Brain pericyte (primary cell): Measurements from ENCODE around the gene NTSR1.
"Not testable (repeated sequence)": the region's sequence is repeated elsewhere in the genome, so short reads cannot be mapped to it uniquely, and the experiment has no call there.

Experiments used
- DNase-seq: peaks from one replicate; pipeline ENCODE4 v3.0.0-alpha.2; 2012; ENCODE audit warnings: low read depth, low spot score

The NTSR1 gene

GRCh38 chr20:62674370-62674769, 34.3 kb upstream of the NTSR1 start:
- DNase-seq = no peak

DNA sequence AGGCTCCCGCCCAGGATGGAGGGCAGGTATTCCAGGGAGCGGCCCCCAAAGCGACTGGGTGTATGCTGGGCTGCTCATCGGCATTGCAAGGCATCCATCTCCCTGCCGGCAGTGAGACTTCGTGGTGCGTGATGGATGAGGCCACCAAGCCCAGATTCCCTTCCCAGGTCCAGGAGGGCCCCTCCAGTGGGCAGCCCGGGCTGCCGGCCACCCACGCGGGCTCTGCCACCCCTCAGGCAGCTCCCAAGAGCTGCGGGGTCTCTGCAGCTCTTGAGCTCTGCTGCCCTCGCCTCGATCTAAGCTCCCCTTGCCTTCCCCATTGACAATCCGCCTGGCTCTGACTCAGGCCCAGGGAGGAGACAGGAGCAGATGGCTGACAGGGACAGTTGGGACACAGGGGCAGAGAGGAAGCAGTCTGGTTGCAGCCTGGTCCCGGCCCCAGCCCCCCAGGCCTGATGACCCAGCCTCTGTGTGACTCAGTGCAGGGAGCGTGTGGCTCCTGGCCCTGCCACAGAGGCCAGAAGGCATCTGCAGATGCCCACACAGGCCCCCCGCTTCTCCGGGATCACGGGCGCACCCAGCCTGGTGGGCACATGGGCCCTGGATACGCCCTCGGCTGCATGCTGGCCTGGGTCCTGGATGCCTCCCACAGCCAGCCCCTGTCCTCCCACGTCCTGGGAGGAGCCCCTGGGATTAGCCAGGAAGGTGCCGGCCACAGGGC, 33.3 kb upstream of the NTSR1 start:
- DNase-seq = no peak

DNA sequence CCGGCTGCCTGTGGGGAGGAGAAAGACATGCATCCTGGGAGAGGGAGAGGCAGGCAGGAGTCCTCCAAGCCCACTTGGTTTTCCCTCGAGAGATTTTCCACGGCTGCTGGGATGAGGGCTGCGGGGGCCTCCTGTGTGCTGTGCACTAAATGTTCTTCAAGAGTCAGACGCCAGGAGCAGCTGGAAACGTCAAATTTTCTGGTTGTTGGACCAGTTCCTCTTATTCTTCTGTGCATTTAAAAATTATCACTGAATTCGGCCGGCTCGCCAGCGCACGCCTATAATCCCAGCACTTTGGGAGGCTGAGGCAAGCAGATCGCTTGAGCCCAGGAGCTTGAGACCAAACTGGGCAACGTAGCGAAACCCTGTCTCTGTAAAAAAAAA, 32.8 kb upstream of the NTSR1 start:
- DNase-seq = no peak

DNA sequence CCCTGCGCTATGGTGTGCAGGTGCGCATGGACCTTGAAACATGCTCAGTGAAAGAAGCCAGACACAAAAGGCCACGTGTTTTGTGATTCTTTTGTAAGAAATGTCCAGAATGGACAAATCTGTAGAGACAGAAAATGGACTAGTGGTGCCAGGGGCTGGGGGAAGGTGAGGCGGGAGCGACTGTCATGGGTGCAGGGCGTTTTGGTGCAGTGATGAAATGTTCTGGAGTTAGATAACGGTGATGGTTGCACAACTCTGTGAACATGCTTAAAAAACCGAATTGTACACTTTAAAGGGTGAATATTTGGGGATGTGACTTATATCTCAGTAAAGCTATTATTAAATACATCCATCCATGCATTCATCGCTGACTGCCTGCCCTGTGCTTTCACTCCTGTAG, 31.7 kb upstream of the NTSR1 start:
- DNase-seq = no peak

DNA sequence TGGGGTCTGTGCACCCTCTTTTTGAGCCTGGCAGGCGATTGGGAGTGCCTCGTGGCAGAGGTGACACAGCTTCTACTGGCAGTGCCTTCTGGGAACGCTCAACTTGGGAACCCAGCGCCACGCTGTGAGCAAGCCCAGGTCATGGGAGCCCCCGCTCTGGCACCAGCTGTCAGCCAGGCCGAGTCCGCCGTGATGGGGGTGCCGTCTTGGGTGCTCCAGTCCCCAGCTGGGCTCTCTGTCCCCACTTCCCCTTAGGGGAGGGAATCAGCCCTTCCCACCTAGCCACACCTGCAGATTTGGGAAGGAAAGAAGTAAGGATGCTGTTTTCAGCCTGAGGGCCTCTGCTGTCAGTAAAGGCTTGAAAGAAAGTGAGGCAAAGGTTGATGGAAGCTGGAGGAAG, 31.0 kb upstream of the NTSR1 start:
- DNase-seq = no peak

- DNase-seq = no peak
These were observed 30.1 kb upstream of the NTSR1 start for GRCh38 chr20:62678553-62678952.

- no peak for DNase-seq
These were observed 28.6 kb upstream of the NTSR1 start for GRCh38 chr20:62679978-62680589.

DNA sequence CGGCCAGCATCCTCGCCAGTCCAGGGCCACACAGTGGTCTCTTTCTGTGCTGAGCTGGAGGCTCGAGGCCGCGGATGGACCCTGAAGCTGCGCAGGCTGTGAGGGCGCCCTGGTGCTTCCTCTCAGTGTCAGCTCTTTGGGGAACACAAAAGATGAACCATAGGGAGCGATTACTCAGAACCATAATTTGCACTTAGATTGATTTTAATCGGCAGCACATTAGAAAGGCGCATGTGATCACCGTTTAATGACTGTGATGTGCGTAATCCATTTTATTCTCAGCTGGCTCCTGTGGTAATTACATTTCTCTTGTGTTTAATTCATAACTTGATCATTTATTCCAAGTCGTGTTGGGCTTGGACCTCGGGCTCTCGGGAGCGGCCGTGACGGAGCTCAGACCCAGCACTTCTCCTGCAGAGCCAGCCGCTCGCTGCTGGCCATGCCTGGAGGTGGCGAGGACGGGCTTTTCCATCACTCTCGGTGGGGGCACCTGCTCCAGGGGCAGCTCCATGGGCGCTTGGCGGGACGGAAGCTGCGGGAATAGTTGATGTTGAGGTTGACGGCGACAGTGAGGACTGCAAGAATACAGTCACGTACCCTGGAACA, 25.6 kb upstream of the NTSR1 start:
- DNase-seq = no peak

DNA sequence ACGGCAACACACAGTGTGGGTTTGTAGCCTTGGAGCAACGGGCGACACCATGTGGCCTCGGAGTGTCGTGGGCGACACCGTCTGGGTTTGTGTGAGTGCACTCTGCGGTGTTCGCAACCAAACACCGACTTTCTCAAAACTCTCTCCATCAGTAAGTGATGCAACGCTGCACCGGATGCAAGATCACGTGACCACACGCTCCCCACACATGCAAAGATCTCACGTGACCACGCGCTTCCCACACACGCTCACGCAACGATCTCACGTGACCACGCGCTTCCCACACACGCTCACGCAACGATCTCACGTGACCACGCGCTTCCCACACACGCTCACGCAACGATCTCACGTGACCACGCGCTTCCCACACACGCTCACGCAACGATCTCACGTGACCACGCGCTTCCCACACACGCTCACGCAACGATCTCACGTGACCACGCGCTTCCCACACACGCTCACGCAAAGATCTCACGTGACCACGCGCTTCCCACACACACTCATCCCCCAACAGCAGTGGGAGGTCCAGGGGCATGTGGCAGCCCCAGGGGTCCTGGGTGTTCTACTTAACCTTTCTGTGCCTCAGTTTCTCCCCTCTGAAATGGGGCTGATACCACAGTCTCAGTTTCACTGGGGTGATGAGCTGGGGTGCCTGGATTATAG, 24.8 kb upstream of the NTSR1 start:
- DNase-seq = not testable (repeated sequence)

- DNase-seq = no peak
These were observed 23.7 kb upstream of the NTSR1 start for GRCh38 chr20:62684981-62685380.

DNA sequence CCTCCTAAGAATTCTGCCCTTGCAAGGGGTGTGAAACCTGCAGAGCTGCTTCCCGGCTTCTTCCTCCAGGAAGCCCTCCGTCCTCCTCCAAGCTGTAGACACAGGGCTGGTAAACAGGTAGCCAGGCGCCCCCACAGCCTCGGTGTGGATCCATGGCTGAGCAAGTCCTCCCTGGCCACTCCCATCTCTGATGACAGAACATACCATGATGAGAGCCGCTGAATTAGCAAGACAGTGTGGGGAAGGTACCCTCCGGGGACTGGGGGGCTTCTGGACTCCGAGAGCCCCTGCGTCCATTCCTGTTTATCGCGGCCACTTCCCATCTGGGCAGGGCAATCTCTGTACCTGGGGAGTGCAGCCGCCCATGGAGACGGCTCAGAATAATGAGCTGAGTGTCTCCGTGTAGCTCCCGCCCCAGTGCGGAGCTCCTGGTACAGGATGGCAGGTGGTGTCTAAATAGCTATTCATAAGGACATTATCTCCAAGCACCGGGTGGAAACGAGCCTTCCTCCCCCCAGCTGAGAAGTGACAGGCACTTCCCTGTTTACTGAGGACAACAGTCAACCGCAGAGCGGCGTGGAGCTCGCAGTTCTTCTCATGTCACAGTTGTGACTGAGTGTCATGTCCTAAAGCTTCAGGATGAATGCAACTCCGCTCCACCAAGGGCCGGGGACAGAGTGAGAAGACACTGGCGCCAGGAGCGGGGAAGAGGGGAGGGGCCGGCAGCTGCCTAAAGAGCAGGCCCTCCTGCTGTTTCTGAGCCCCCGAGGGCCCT, 22.7 kb upstream of the NTSR1 start:
- no peak for DNase-seq

DNA sequence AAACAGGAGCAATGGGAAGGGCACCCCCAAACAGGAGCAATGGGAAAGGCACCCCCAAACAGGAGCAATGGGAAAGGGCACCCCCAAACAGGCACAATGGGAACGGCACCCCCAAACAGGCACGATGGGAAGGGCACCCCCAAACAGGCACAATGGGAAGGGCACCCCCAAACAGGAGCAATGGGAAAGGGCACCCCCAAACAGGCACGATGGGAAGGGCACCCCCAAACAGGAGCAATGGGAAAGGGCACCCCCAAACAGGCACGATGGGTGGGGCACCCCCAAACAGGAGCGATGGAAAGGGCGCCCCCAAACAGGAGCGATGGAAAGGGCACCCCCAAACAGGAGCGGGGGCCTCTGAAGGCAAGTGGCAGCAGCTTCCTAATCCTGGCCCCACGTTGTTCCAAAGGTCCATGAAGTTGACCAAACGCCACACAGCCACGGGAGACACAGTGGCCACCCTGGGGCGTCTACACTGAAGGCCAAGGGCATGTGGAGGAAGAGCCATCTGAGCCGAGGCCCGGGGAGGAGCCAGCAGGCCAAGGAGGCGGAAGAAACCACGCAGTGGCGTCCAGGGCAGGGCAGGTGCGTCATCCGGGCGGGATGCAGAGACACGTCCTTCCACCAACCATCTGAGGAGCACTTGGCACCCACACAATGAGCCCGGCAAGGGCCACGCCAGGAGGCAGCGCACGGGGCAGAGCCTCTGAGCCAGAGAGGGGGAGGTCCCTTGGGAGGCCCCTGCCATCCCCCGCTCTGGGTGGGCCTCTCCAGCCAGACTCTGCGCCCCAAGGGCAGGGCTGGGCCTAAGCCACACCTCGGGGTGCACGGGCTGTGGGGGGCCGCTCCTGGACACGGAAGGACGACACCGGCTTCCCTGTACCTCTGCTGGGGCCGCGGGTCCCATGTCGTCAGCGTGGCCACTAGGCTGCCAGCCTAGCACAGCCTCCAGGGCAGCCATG, 21.5 kb upstream of the NTSR1 start:
- no peak for DNase-seq

- no peak for DNase-seq
These were observed 20.6 kb upstream of the NTSR1 start for GRCh38 chr20:62688083-62688482.

DNA sequence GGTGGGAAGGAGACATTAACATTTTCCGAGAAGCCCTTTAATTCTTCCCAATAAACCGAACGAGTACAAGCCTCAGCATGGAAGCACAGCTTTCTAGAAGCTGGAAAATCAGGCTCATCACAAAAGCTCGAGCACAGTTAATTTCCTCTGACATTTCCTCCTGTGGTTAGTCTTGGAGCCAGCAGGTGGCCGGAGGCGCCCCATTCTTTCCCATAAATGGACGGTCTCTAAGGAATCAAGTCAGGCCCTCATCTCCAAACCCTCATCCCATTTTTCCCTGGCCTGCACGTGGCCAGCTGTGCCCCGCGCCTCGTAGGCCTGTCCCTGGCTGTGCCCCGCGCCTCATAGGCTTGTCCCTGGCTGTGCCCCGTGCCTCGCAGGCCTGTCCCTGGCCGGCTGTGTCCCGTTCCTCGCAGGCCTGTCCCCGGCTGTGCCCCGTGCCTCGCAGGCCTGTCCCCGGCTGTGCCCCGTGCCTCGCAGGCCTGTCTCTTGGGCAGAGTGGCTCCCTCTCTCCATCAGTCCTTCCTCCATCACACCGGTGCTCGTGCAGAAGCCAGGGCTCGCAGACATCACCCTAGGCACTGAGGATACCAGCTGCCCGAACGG, 19.7 kb upstream of the NTSR1 start:
- DNase-seq = no peak

DNA sequence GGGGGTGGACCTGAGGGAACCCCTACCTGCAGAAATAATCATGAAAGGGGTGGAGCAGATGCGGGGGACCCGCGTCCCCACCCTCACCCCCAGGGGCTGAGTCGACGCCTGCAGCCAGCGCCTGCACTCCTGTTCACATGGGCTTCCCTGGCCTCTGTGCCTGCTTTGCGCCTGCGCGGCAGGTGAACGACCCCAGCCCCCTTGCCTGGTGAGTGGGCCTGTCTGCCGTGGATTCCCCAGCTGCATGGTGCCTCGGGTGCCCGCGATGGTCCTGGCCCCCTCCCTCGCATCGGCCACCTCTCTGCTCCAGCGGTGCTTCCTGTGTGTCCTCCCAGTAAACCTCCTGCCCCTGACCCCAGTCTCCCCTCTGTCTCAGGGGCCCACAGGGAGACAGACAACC, 18.8 kb upstream of the NTSR1 start:
- no peak for DNase-seq

DNA sequence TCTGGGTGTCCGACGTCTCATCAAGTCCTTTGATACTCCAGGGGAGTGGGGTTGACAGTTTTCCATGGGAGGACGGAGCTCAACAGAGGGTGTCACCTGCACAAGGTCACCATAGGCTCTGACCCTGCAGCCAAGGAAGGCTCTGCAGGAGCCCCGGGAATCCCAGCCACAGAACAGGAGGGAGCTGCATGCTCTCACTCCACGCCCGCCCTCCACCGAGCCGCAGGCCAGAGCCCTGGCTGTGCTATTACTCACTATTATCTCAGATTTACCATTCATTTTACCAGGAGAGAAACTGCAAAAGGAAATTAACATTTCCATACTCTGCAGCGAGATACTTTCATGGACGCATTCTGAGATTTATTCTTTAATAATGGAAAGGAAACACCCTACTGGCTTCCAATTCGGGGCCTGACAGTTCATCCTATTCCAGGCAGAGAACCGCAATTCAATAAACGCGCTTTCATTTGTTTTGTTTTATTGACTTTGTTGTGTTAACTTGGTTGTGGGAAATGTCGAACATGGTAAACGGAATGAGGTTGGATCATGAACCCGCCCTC, 18.3 kb upstream of the NTSR1 start:
- no peak for DNase-seq

DNA sequence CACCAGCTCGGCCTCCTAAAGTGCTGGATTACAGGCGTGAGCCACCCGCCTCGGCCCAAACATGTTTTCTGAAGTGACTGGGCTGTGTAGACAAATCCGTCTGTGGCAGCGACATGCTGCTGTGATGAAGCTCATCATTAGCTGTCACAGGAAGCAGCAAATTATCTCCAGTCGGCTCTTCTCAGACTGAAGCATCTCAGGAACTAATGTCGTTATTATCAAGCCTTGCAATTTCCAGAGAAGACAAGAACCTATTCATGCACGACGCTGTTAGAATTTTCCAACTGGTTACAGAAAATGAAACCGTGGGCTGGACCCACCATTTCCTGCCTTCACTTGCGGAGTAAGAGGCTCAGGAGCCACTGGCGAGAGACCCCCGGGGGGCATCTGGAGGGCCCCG, 17.1 kb upstream of the NTSR1 start:
- DNase-seq = no peak

- no peak for DNase-seq
These were observed 16.5 kb upstream of the NTSR1 start for GRCh38 chr20:62692176-62692575.

GRCh38 chr20:62692801-62693523, 15.7 kb upstream of the NTSR1 start:
- no peak for DNase-seq
